Testis (tissue), 2 donors: ENCODE results near the gene SRCAP.

Experiments
- POLR2A ChIP-seq: fragments of 450-650 bp; IDR thresholded peaks from one replicate; pipeline ENCODE4 v1.6.1; 2017; ENCODE audit warnings: antibody characterized with exemption, mild to moderate bottlenecking, moderate library complexity
- TF ChIP-seq, protein P1 (sequence below), 3 experiments: fragments of 450-650 bp in 2 of 3; fragments of 200-600 bp in 1 of 3; sonication (generic) in 1 of 3; IDR thresholded peaks; one replicate each; pipeline ENCODE4 v1.5.1; 2016 to 2019; ENCODE audit warnings: antibody characterized with exemption in 3 of 3, mild to moderate bottlenecking in 2 of 3, moderate library complexity in 1 of 3

DNA sequence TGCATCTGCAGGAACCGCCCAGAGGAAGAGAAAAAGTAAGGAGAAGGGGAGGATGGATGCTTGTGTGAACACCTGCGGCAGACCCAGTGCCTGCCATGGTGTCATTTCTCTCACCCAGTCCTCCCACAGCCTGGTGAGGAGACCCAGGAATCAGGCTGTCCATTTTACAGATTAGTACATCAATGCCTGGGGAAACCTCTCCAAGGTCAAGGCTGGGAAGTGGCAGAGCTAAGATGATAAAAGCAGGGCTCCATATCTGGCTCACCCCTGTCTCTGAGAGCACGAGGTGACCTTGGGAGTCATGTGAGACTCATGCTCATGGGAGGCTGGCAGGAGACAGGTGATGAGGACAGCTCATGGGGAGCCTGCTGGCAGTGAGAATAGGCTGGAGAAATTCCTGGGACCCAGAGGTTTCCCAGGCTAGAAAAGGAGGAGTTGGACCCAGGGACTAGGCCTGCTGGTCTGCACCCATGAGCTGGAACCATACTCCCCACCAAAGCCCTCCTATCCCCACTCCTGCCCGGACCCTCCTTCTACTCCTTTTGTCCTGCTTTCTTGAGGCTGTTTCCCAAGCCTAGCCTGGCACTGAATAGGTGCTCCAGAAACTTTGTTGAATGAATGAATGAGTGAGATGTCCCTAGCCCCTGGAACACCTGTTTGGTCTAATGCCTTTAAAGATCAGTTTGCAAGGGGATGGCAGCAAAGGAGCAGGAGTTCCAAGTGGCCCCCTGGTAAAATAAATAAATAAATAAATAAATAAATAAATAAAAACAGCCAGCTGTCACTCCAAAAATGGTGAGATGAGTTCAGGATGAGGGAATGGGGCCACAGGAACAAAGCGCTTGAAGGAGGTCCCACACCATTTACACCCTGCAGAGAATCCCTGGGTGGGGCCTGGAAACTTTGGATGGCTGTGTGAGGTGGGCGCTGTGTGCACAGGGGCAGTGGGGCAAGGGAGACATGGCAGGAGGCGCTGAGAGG, 86.4 kb downstream of the SRCAP start:
- TF ChIP-seq, protein P1, sequence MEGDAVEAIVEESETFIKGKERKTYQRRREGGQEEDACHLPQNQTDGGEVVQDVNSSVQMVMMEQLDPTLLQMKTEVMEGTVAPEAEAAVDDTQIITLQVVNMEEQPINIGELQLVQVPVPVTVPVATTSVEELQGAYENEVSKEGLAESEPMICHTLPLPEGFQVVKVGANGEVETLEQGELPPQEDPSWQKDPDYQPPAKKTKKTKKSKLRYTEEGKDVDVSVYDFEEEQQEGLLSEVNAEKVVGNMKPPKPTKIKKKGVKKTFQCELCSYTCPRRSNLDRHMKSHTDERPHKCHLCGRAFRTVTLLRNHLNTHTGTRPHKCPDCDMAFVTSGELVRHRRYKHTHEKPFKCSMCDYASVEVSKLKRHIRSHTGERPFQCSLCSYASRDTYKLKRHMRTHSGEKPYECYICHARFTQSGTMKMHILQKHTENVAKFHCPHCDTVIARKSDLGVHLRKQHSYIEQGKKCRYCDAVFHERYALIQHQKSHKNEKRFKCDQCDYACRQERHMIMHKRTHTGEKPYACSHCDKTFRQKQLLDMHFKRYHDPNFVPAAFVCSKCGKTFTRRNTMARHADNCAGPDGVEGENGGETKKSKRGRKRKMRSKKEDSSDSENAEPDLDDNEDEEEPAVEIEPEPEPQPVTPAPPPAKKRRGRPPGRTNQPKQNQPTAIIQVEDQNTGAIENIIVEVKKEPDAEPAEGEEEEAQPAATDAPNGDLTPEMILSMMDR (IDR thresholded peaks at IDR 0.05) = no peak
- no peak for TF ChIP-seq POLR2A
